Measurements from ENCODE around the gene PAFAH2. TPM values are rescaled to one million over a fixed set of nuclear protein-coding genes. Genes with fewer than 3 reads are reported as not detected.
A peak's percentile ranks its signal among the peaks of the same experiment; 100 is the strongest.

PAFAH2 gene
- total RNA-seq, 1 donor from 2014 or later = 5.1 TPM

DNA sequence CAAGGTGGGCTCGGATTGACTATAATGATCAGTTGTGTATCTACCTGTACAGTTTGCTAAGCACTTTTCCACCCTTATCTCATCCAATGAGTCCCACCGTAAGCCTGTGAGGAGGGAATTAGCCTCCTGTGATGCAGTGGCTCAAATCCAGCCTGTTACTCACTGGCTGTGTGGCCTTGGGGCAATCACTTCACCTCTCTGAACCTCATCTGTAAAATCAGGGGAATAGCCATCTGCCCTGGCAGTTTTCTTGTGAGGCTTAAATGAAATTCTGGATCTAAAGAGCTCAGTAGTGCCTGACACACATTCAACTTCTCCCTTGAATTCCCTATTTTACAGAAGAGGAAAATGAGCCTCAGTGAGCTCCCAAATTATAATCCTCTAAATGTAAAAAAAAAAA is 16.3 kb upstream of the PAFAH2 start:
- no peak for DNase-seq (ENCODE audit: low spot score)

GRCh38 chr1:26012864-26013263 is 15.0 kb upstream of the PAFAH2 start:
- DNase-seq (ENCODE audit: low spot score) = no peak

- DNase-seq (ENCODE audit: low spot score) = no peak
Observed at GRCh38 chr1:26010825-26011224, 13.0 kb upstream of the PAFAH2 start.

DNA sequence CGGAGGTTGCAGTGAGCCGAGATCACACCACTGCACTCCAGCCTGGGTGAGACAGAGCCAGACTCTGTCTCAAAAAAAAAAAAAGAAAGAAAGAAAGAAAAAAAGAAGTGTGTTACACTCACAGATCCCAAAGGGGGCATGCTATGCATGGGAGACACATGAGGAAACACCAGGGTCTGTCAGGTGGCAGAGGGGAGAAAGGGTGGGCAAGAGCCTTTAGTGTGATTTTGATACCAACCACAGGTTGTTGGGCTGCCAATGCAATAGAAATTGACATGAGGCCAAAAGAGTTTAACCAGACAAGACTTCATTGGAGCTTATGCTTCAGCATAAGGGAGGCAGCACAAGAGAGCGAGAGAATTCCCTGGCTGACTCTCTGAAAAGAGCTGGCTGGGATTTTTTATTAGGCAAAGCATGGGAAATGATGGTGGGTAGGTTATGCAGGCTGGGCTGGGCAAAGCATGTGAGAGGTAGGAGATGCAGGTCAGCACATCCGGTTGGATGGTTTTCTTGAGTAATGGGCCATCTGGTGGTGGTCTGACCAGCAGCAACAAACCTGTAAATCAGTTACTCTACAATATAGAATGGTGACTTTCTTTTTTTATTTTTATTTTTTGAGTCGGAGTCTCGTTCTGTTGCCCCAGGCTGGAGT is 12.1 kb upstream of the PAFAH2 start:
- peak; percentile 38 for DNase-seq (ENCODE audit: low spot score)

GRCh38 chr1:26006710-26007109 is 8.8 kb upstream of the PAFAH2 start:
- DNase-seq (ENCODE audit: low spot score) = no peak

DNA sequence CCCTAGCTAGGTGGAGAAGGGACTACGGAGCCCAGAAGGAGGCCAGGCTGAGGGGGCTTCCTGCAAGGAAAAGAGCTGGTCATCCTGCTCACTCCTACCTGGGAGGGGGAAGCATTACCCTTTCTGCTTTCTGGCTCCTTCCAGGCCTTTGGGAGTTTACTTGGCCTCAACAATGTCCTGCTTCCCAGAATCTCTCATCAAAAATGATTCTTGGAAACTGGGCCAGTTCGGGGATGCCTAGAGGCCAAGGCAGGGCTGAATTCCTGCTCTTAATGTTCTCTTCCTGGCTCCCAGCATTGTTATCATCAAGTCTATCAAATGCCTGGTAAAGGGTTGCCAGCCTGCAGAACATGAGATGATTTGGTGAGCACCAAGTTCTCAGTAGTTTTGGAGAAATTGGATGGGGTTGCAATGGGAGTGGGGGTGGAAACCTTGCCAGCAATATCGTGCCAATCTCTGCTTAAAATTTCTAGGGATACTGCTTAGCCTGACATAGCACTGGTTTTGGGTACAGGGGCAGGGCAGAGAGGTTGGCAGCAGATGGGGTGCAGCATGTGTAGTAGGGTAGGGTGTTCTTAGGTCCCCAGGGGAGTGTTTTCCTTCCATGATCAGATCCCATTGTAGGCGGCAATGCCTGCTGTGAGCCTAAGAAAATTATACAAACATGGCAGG is 7.7 kb upstream of the PAFAH2 start:
- DNase-seq (ENCODE audit: low spot score) = no peak

DNA sequence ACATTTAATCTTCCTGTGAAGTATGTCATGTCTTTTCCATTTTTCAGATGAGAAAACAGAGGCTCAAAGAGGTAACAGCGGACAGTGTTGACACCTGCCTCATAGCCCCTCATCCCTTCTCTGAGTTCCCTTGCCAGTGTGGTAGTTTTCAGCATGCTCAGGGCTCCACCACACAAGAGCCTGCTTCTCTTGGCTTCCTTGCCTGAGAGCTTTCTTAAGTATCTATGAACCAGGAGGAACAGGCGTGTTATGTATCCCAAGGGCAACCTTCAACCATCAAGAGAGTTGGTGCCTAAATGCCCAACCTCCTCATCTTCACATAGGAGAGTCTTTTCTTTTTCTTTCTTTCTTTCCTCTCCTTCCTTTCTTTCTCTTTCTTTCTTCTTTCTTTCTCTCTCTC is 5.9 kb upstream of the PAFAH2 start:
- no peak for DNase-seq (ENCODE audit: low spot score)

DNA sequence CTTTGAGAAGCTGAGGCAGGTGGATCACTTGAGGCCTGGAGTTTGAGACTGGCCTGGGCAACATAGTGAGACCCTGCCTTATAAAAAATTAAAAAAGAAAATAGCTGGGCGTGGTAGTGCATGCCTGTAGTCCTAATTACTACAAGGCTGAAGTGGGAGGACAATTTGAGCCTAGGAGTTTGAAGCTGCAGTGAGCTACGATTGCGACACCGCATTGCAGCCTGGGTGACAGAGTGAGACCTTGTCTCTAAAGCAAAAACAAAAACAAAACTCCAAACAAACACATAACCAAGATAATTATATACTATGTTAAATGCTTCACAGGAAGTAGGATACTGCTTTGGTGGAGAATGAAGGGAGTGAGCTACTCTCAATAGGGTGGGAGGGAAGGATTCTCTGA is 5.4 kb upstream of the PAFAH2 start:
- DNase-seq (ENCODE audit: low spot score) = no peak

DNA sequence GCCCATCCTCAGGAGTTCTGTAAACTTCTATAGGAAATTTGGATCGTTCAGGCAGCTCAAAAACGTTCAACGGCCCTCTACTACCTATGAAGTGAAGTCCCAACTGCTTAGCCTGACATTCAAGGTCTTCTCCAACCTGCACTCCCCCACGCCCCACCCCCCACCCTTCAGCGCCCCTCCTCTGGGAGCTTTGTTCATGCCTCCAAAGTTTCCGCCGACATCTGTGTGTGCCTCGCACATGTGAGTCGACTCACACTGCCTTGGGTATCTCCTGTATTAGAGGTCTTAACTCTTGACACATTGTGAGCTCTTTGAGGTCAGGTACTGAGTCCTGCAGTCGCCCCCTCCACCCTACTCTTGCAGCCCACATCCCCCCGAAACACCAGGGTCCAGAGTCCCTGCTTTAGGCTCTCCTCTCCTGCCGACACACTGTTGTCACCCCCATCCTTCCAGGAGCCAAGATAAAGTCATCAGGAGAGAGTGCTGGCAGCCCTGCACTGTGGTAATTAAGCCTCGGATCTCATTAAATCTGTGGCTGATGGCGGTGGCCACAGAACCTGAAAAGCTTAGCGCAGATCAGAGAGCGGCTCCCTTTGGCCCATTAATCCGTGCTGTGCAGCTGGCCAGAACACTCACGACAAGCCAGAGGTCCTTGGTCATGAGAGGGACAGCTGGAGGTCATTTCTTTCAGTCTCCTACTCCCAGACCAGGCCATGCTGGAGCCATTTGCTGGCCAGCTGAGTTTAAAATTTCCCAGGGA is 1.4 kb upstream of the PAFAH2 start:
- DNase-seq (ENCODE audit: low spot score) = no peak

GRCh38 chr1:25996966-25997827 is 666 bp downstream of the PAFAH2 start:
- DNase-seq (ENCODE audit: low spot score) = peak; percentile 49

DNA sequence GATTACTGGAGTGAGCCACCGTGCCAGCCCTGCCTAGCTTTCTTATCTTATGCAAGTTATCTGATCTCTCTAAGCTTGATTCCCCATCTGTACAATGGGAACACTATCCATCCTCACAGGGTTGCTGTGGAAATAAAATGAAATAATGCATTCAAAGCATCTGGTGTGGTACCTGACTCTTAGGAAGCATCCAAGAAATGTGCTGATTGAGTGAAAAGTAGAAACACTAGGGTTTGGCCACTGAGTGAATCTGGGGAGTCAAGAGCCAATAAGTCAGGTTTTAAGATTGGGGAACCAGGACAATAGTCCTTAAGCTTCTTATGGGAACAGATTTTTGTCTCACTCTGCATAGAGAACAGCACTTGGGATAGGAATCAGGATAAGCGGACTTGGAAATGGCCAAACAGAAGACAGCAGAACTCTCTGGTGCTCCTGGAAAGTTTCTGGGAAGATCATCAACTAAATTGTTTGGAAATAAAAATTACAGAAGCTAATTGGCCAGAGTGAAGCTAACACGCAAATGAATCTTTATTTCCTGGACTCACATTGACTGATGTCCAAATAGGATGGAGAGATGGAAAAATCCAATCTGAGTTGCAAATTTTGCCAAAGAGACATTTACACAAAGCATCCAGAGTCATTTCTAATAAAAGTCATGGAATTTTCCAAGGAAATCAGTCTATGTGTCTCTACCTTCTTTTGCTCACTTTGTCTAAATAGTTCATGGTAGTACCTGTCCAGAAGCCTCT is 3.3 kb downstream of the PAFAH2 start:
- DNase-seq (ENCODE audit: low spot score) = no peak

GRCh38 chr1:25993197-25993951 is 4.5 kb downstream of the PAFAH2 start:
- DNase-seq (ENCODE audit: low spot score) = no peak

GRCh38 chr1:25992689-25993171 is 5.1 kb downstream of the PAFAH2 start:
- DNase-seq (ENCODE audit: low spot score) = no peak

DNA sequence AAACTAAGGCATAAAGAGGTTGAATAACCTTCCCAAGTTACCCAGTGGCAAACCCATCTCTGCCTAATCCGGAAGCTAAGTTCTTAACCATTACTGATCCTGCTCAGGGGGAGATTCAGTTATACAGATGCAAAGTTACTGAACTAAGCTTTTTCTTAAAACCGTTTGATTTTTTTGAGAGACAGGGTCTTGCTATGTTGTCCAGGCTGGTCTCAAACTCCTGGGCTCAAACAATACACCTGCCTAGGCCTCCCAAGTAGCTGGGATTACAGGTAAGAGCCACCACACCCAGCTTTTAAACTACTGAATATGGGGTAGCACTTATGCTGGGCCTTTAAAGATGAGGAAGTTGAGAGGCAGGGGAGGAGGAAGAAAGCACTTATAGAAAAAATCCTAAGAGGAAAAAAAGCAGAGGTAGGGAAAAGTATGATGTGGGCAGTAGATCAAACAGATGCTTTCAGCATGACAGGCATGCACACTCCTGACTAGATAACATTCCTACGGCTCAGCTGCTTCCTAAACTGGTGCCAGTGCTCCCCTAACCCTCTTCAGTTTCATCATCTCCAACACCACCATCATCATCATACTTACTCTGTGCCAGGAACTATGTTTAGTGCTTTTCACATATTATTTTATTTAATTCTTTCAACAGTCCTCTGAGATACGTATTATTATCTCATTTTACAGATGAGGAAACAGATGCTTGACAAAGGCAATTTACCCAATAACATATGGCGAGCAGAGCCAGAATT is 5.8 kb downstream of the PAFAH2 start:
- no peak for DNase-seq (ENCODE audit: low spot score)

- no peak for DNase-seq (ENCODE audit: low spot score)
Observed at GRCh38 chr1:25990702-25991395, 7.0 kb downstream of the PAFAH2 start.

DNA sequence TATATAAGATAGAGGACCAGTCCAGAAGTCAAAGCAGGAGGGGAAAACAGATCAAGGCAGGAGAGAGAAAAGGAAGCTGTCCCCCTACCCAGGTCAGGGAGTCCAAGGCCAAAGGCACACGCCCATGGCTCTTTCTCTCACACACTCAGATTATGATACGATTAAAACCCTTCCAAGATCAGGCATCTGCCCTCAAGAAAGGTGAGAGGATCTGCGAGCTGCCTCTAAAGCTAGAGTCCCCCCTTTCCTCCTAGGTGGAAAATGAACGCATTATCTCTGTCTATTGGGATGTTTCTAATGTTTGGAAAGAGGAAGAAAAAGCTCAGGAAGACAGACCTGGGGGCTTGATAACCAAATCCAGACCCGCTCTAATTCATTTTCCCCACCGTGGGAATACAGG is 7.6 kb downstream of the PAFAH2 start:
- DNase-seq (ENCODE audit: low spot score) = no peak

DNA sequence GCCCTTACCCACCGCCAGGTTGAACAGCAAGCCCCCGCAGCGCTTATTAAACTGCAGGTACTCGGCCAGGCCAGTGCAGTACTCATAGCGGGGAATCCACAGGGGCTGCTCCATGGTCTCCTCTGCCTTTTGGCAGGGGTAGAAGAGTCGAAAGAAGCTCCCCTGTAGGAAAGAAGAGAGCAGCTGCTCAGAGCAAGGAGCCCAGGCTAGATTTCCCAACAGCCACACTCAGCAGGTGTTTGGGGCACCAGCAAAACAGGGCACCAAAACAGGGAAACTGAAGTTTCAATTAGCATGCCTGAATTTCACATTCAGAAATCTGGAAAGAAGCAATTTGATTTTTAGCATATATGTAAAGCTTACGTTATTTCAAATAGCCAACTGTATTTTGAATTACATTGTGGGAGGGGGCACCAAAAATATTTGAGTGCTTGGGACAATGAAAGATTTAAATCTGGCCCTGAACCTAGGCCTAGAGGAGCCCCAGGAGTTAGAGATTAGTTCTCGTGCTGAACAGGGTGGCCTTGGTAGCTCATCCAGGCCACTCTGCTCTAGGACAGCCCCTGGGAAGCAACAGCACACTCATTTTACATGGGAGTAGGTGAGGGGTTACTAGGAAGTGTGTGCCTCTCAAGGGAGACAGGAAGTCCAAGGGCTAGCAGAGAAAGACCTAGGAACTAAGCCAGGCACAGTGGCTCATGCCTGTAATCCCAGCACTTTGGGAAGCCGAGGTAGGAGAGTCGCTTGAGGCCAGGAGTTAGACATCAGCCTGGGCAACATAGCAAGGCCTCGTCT is 8.2 kb downstream of the PAFAH2 start:
- no peak for DNase-seq (ENCODE audit: low spot score)

DNA sequence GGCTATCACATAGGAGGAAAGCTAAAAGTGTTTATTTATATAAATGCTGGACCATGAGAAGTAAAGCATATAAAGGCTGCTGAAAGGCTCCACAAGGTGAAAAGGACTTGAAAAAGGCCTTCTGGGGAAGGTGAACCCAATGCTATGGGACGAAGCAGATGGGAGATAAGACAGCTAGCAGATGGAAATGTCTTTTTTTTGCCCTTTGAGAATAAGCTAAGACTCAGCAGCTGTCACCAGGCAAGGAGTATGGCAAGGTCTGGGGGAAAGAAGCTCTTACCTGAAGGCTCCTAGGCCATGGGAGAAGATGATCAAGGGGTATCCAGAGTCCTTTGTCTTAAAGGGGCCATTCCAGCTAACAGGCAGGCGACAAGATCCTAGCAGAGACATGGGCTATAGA is 9.9 kb downstream of the PAFAH2 start:
- no peak for DNase-seq (ENCODE audit: low spot score)

Measured in umbilical cord (tissue), 2 donors.